CD4-positive, CD25-positive, alpha-beta regulatory T cell (primary cell): ENCODE results near the gene ERLEC1. TPM values are rescaled to one million over a fixed set of nuclear protein-coding genes. Genes with fewer than 3 reads are reported as not detected.

Experiments
- ATAC-seq, 2 donors: fragments of 150-1000 bp; cut with Tn5 transposase; one replicate each; pipeline ENCODE4 v1.10.0; 2021; ENCODE audit warnings: low read depth in 2 of 2, moderate number of reproducible peaks in 2 of 2, moderate library complexity in 1 of 2
- DNase-seq, 3 donors: peaks; one replicate each; pipeline versions ENCODE4 v3.0.0 to v3.0.0-alpha.2; 2012 to 2022; ENCODE audit warnings: mixed read lengths in 1 of 3
- H3K27ac ChIP-seq: one replicate; pipeline ENCODE4 v1.7.0; 2013; ENCODE audit warnings: mild to moderate bottlenecking, low read length; ENCODE audit not compliant: insufficient read depth, poor library complexity, severe bottlenecking
- H3K27me3 ChIP-seq: one replicate; pipeline ENCODE4 v1.7.0; 2013; ENCODE audit warnings: low read length; ENCODE audit not compliant: control insufficient read depth, insufficient read depth
- H3K36me3 ChIP-seq: one replicate; pipeline ENCODE4 v1.7.0; 2013; ENCODE audit warnings: mild to moderate bottlenecking, low read length, moderate library complexity; ENCODE audit not compliant: control insufficient read depth, insufficient read depth
- H3K4me1 ChIP-seq: 2 replicates; pipeline ENCODE4 v1.7.0; 2013; ENCODE audit warnings: mild to moderate bottlenecking, low read length; ENCODE audit not compliant: insufficient read depth, control insufficient read depth, poor library complexity, severe bottlenecking
- H3K4me3 ChIP-seq: one replicate; pipeline ENCODE4 v1.7.0; 2013; ENCODE audit warnings: low read depth, mild to moderate bottlenecking, low read length, moderate library complexity
- H3K9me3 ChIP-seq, 2 experiments: 1 replicate in 1 of 2; 2 replicates in 1 of 2; pipeline ENCODE4 v1.7.0; 2013; ENCODE audit warnings: low read length in 2 of 2, mild to moderate bottlenecking in 1 of 2, moderate library complexity in 1 of 2; ENCODE audit not compliant: control insufficient read depth in 2 of 2
- H3K27ac Mint-ChIP-seq, 3 donors: one replicate each; pipeline ENCODE4 v1.8.0; 2020 to 2022; ENCODE audit warnings: mild to moderate bottlenecking in 3 of 3, mixed read lengths in 3 of 3, moderate library complexity in 2 of 3
- H3K27me3 Mint-ChIP-seq: one replicate; pipeline ENCODE4 v1.8.0; 2022; ENCODE audit warnings: mild to moderate bottlenecking, mixed read lengths
- H3K36me3 Mint-ChIP-seq: one replicate; pipeline ENCODE4 v1.8.0; 2020; ENCODE audit warnings: mixed read lengths
- H3K4me1 Mint-ChIP-seq, 4 donors: one replicate each; pipeline ENCODE4 v1.8.0; 2020 to 2022; ENCODE audit warnings: mixed read lengths in 4 of 4, mild to moderate bottlenecking in 1 of 4
- H3K4me3 Mint-ChIP-seq, 4 donors: one replicate each; pipeline ENCODE4 v1.8.0; 2020 to 2022; ENCODE audit warnings: mild to moderate bottlenecking in 4 of 4, mixed read lengths in 4 of 4, moderate library complexity in 3 of 4
- H3K9me3 Mint-ChIP-seq, 7 donors: one replicate each; pipeline ENCODE4 v1.8.0; 2020 to 2022; ENCODE audit warnings: mixed read lengths in 7 of 7, mild to moderate bottlenecking in 3 of 7, moderate library complexity in 2 of 7
- polyA plus RNA-seq, 4 donors: library from polyadenylated mRNA; unstranded; fragments of 300-500 nt; fragmentation: Illumina TruSeq; gene quantifications; one replicate each; pipeline ENCODE4 v1.2.3, GENCODE V29; 2021
- total RNA-seq: library from RNA; stranded (reverse); gene quantifications from one replicate; pipeline ENCODE4 v1.2.3, GENCODE V29; 2022

The ERLEC1 gene
- total and polyA plus RNA-seq, 5 donors from 2014 or later: 18.0 to 27.3 (median 25.2) TPM

GRCh38 chr2:53785366-53785765, 1.5 kb upstream of the ERLEC1 start:
- peaks cover 23 to 69% (median 48%) of the 10 kb centered on the region in 4 donors for H3K4me1 Mint-ChIP-seq
- Histone ChIP-seq H3K9me3 (no peaks in the 10 kb centered on the region), H3K4me1 (peaks cover 44% of the 10 kb centered on the region), H3K4me3 (peak overlapping the region; percentile 100), H3K27ac (no peak overlapping the region), H3K36me3 (peaks cover 8% of the 10 kb centered on the region), H3K27me3 (no peaks in the 10 kb centered on the region)
- no peak for DNase-seq
- peaks cover 0 to 2% (median 0%) of the 10 kb centered on the region in 7 donors for H3K9me3 Mint-ChIP-seq
- no peak for ATAC-seq
- peak overlapping the region; percentile 59 to 98 (median 98) for H3K27ac Mint-ChIP-seq
- peaks cover 10% of the 10 kb centered on the region for H3K36me3 Mint-ChIP-seq
- peak overlapping the region; percentile 95 to 99 (median 98) for H3K4me3 Mint-ChIP-seq
- no peaks in the 10 kb centered on the region for H3K27me3 Mint-ChIP-seq

GRCh38 chr2:53786352-53786704, 516 bp upstream of the ERLEC1 start:
- Mint-ChIP-seq H3K4me1 (peaks cover 27 to 72% (median 52%) of the 10 kb centered on the region in 4 donors), H3K4me3 (peak overlapping the region; percentile 95 to 99 (median 98)), H3K36me3 (peaks cover 15% of the 10 kb centered on the region), H3K9me3 (peaks cover 0 to 2% (median 0%) of the 10 kb centered on the region in 7 donors), H3K27me3 (no peaks in the 10 kb centered on the region), H3K27ac (peak overlapping the region; percentile 98 to 99 (median 98))
- no peaks in the 10 kb centered on the region for H3K27me3 ChIP-seq
- H3K4me1 ChIP-seq: peaks cover 47% of the 10 kb centered on the region
- H3K27ac ChIP-seq: peak overlapping the region; percentile 76
- DNase-seq (peak in 2 of 3 donors; percentile 35 to 37), ATAC-seq (peak; percentile 17 to 18)
- H3K4me3 ChIP-seq: peak overlapping the region; percentile 100
- no peaks in the 10 kb centered on the region for H3K9me3 ChIP-seq
- peaks cover 8% of the 10 kb centered on the region for H3K36me3 ChIP-seq

GRCh38 chr2:53787614-53788289, 908 bp downstream of the ERLEC1 start:
- peak overlapping the region; percentile 96 for H3K4me3 ChIP-seq
- no peaks in the 10 kb centered on the region for H3K9me3 ChIP-seq
- peaks cover 8% of the 10 kb centered on the region for H3K36me3 Mint-ChIP-seq
- H3K27ac ChIP-seq: peak overlapping the region; percentile 76
- peak overlapping the region; percentile 98 to 99 (median 99) for H3K27ac Mint-ChIP-seq
- no peak for ATAC-seq
- no peaks in the 10 kb centered on the region for H3K27me3 ChIP-seq
- H3K4me1 Mint-ChIP-seq: peaks cover 27 to 69% (median 52%) of the 10 kb centered on the region in 4 donors
- no peaks in the 10 kb centered on the region for H3K27me3 Mint-ChIP-seq
- H3K4me1 ChIP-seq: peaks cover 43% of the 10 kb centered on the region
- H3K36me3 ChIP-seq: peaks cover 2% of the 10 kb centered on the region
- peaks cover 0 to 2% (median 0%) of the 10 kb centered on the region in 7 donors for H3K9me3 Mint-ChIP-seq
- peak in 2 of 3 donors; percentile 11 to 21 for DNase-seq
- peak overlapping the region; percentile 95 to 99 (median 98) for H3K4me3 Mint-ChIP-seq

- Histone ChIP-seq H3K4me3 (no peak overlapping the region), H3K4me1 (peaks cover 7% of the 10 kb centered on the region), H3K27ac (no peak overlapping the region), H3K36me3 (peaks cover 33% of the 10 kb centered on the region), H3K9me3 (no peaks in the 10 kb centered on the region), H3K27me3 (no peaks in the 10 kb centered on the region)
- Mint-ChIP-seq H3K36me3 (peaks cover 20% of the 10 kb centered on the region), H3K4me1 (peaks cover 18 to 24% (median 22%) of the 10 kb centered on the region in 4 donors), H3K27ac (no peak overlapping the region), H3K9me3 (no peaks in the 10 kb centered on the region), H3K27me3 (no peaks in the 10 kb centered on the region), H3K4me3 (no peak overlapping the region)
- ATAC-seq (no peak), DNase-seq (no peak)
These were observed 6.4 kb downstream of the ERLEC1 start for GRCh38 chr2:53793261-53793660.

GRCh38 chr2:53793821-53794220, 7.0 kb downstream of the ERLEC1 start:
- DNase-seq (no peak), ATAC-seq (no peak)
- peaks cover 20% of the 10 kb centered on the region for H3K36me3 Mint-ChIP-seq
- H3K27ac Mint-ChIP-seq: no peak overlapping the region
- Histone ChIP-seq H3K27ac (no peak overlapping the region), H3K36me3 (peaks cover 36% of the 10 kb centered on the region), H3K4me1 (peaks cover 3% of the 10 kb centered on the region), H3K4me3 (no peak overlapping the region), H3K9me3 (no peaks in the 10 kb centered on the region), H3K27me3 (no peaks in the 10 kb centered on the region)
- H3K4me1 Mint-ChIP-seq: peaks cover 13 to 19% (median 16%) of the 10 kb centered on the region in 4 donors
- H3K9me3 Mint-ChIP-seq: no peaks in the 10 kb centered on the region
- H3K27me3 Mint-ChIP-seq: no peaks in the 10 kb centered on the region
- H3K4me3 Mint-ChIP-seq: no peak overlapping the region

- no peaks in the 10 kb centered on the region for H3K9me3 ChIP-seq
- no peak overlapping the region for H3K27ac ChIP-seq
- H3K4me1 Mint-ChIP-seq: peaks cover 0 to 10% (median 3%) of the 10 kb centered on the region in 4 donors
- H3K9me3 Mint-ChIP-seq: no peaks in the 10 kb centered on the region
- peaks cover 24% of the 10 kb centered on the region for H3K36me3 Mint-ChIP-seq
- DNase-seq: no peak
- ATAC-seq: no peak
- H3K4me3 Mint-ChIP-seq: no peak overlapping the region
- H3K27me3 ChIP-seq: no peaks in the 10 kb centered on the region
- no peak overlapping the region for H3K4me3 ChIP-seq
- H3K27ac Mint-ChIP-seq: no peak overlapping the region
- no peaks in the 10 kb centered on the region for H3K27me3 Mint-ChIP-seq
- no peaks in the 10 kb centered on the region for H3K4me1 ChIP-seq
- peaks cover 69% of the 10 kb centered on the region for H3K36me3 ChIP-seq
These were observed 14.7 kb downstream of the ERLEC1 start for GRCh38 chr2:53801547-53801946.

GRCh38 chr2:53802617-53803151, 15.8 kb downstream of the ERLEC1 start:
- no peaks in the 10 kb centered on the region for H3K27me3 Mint-ChIP-seq
- Histone ChIP-seq H3K9me3 (no peaks in the 10 kb centered on the region), H3K4me1 (no peaks in the 10 kb centered on the region), H3K27me3 (no peaks in the 10 kb centered on the region), H3K36me3 (peaks cover 68% of the 10 kb centered on the region), H3K4me3 (no peak overlapping the region), H3K27ac (no peak overlapping the region)
- H3K27ac Mint-ChIP-seq: peak overlapping the region in 1 of 3 donors; percentile 74
- no peak for DNase-seq
- peaks cover 0 to 17% (median 4%) of the 10 kb centered on the region in 4 donors for H3K4me1 Mint-ChIP-seq
- no peaks in the 10 kb centered on the region for H3K9me3 Mint-ChIP-seq
- peaks cover 31% of the 10 kb centered on the region for H3K36me3 Mint-ChIP-seq
- no peak for ATAC-seq
- H3K4me3 Mint-ChIP-seq: no peak overlapping the region
